ENCODE results near the gene LDB1. TPM values are rescaled to one million over a fixed set of nuclear protein-coding genes. Genes with fewer than 3 reads are reported as not detected.

The LDB1 gene
- total and polyA plus RNA-seq, 2 experiments from 2014 or later: 44.3 to 112 TPM

DNA sequence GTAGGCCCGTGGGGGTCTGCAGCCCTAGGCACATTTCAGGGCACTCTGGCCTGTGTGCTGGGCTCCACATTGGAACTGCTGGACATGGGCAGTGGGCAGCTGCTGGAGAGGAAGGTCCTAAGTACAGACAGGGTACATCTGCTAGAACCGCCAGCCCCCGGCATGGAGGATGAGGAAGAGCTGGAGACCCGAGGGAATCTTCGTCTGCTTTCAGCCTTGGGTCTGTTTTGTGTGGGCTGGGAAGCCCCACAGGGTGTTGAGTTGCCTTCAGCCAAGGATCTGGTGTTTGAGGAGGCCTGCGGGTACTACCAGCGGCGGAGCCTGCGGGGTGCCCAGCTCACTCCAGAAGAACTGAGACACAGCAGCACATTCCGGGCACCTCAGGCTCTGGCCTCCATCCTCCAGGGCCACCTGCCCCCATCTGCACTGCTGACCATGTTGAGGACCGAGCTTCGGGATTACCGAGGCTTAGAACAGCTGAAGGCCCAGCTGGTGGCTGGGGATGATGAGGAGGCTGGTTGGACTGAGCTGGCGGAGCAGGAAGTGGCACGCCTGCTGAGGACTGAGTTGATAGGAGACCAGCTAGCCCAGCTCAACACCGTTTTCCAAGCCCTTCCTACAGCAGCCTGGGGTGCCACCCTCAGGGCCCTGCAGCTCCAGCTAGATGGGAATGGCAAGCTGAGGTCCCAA, 53.6 kb downstream of the LDB1 start:
- Histone ChIP-seq H3K36me3 (no peaks in the 10 kb centered on the region), H3K27ac (peak overlapping the region; percentile 76), H3K4me1 (ENCODE audit: low read depth) (no peaks in the 10 kb centered on the region), H3K9me3 (ENCODE audit: low read depth) (no peaks in the 10 kb centered on the region), H3K4me3 (peak overlapping the region; percentile 59), H3K27me3 (peaks cover 3% of the 10 kb centered on the region)
- DNase-seq (ENCODE audit: low read depth in 1 of 2, low spot score in 1 of 2): no peak
- TF ChIP-seq, protein P1, sequence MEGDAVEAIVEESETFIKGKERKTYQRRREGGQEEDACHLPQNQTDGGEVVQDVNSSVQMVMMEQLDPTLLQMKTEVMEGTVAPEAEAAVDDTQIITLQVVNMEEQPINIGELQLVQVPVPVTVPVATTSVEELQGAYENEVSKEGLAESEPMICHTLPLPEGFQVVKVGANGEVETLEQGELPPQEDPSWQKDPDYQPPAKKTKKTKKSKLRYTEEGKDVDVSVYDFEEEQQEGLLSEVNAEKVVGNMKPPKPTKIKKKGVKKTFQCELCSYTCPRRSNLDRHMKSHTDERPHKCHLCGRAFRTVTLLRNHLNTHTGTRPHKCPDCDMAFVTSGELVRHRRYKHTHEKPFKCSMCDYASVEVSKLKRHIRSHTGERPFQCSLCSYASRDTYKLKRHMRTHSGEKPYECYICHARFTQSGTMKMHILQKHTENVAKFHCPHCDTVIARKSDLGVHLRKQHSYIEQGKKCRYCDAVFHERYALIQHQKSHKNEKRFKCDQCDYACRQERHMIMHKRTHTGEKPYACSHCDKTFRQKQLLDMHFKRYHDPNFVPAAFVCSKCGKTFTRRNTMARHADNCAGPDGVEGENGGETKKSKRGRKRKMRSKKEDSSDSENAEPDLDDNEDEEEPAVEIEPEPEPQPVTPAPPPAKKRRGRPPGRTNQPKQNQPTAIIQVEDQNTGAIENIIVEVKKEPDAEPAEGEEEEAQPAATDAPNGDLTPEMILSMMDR (IDR thresholded peaks at IDR 0.05; ENCODE audit: low read depth, low read length): no peak

DNA sequence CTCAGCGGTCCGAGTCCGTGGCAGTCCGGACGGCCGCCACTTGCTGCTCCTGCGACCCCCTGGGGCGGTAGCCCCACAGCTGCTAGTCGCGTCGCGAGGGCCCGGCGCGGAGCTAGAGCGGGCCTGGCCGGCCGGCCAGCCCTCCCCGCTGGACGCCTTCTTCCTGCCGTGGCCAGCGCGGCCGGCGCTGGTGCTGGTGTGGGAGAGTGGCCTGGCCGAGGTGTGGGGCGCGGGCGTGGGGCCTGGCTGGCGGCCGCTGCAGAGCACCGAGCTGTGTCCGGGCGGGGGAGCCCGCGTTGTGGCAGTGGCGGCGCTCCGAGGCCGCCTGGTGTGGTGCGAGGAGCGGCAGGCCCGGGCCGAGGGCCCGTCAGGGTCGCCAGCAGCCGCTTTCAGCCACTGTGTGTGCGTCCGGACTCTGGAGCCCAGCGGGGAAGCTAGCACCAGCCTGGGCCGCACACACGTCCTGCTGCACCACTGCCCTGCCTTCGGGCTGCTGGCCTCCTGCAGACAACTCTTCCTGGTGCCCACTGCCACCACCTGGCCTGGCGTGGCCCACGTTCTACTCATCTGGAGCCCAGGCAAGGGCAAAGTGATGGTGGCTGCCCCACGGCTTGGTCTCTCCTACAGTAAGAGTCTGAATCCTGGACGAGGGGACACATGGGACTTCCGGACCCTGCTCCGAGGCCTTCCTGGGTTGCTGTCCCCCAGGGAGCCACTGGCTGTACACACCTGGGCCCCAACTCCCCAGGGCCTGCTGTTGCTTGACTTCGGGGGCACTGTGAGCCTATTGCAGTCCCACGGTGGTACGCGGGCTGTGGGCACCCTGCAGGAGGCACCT, 54.4 kb downstream of the LDB1 start:
- H3K4me3 ChIP-seq: peak overlapping the region; percentile 59
- TF ChIP-seq, protein P1 (IDR thresholded peaks at IDR 0.05; ENCODE audit: low read depth, low read length): no peak
- no peaks in the 10 kb centered on the region for H3K4me1 ChIP-seq (ENCODE audit: low read depth)
- no peaks in the 10 kb centered on the region for H3K9me3 ChIP-seq (ENCODE audit: low read depth)
- peaks cover 3% of the 10 kb centered on the region for H3K27me3 ChIP-seq
- peak overlapping the region; percentile 76 for H3K27ac ChIP-seq
- peak; percentile 38 to 66 for DNase-seq (ENCODE audit: low read depth in 1 of 2, low spot score in 1 of 2)
- no peaks in the 10 kb centered on the region for H3K36me3 ChIP-seq

DNA sequence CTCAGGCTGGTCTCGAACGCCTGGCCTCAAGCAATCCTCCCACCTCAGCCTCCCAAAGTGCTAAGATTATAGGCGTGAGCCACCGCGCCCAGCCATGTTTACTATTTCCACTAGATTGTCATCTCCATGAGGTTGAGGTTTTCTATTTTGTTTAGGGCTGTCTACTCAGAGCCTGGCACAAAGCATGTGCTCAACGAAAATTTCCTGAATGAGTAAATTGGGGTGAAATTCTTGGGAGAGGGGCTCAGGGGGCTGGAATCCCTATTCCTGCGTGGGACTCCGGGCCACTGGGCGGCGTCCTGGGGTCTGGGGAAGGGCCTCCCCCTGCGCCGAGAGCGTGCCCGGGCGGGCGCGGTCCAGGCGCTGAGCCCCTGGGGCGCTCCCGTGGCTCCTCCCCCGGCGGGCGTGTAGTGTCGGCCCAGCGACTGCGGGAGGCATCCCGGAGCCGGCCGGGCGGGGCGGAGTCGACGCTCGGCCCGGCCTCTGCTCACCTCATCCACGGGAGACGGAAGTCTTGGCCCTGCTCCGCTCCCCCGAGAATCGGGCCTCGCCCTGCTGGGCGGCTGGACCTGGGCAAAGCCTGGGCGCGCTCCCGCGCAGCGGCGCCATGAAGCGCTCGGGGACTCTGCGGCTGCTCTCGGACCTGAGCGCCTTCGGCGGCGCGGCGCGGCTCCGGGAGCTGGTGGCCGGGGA, 55.2 kb downstream of the LDB1 start, which contains the start of gene HPS6:
HPS6 (plus strand) TSS at position 482 of the 693 bp plus-strand sequence; CDS start at position 608, 126 bp downstream.
- Histone ChIP-seq H3K9me3 (ENCODE audit: low read depth) (no peaks in the 10 kb centered on the region), H3K27me3 (peaks cover 3% of the 10 kb centered on the region), H3K36me3 (no peaks in the 10 kb centered on the region), H3K27ac (peak within 1 kb of the TSS; percentile 76), H3K4me1 (ENCODE audit: low read depth) (no peaks in the 10 kb centered on the region), H3K4me3 (peak within 1 kb of the TSS; percentile 59)
- TF ChIP-seq, protein P1 (IDR thresholded peaks at IDR 0.05; ENCODE audit: low read depth, low read length): peak; percentile 10
- peak; percentile 95 for DNase-seq (ENCODE audit: low read depth in 1 of 2, low spot score in 1 of 2)

DNA sequence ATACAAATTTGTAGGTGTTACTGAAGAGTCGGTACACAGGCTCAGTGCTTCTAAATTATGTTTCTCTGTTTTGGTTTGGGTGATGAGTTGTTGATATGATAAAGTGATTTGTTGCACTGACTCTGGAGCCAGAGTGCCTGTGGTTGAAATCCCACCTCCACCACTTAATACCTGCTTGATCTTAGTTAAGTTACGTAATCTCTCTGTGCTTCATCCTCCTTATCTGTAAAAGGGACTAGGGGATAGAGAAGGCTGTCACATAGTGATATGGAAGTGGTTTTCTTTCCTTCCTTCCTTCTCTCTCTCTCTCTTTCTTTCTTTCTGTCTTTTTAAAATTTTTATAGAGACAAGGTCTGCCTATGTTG, 55.7 kb downstream of the LDB1 start:
- Histone ChIP-seq H3K27me3 (peaks cover 3% of the 10 kb centered on the region), H3K9me3 (ENCODE audit: low read depth) (no peaks in the 10 kb centered on the region), H3K4me1 (ENCODE audit: low read depth) (no peaks in the 10 kb centered on the region), H3K4me3 (no peak overlapping the region), H3K27ac (no peak overlapping the region), H3K36me3 (no peaks in the 10 kb centered on the region)
- no peak for DNase-seq (ENCODE audit: low read depth in 1 of 2, low spot score in 1 of 2)
- TF ChIP-seq, protein P1 (IDR thresholded peaks at IDR 0.05; ENCODE audit: low read depth, low read length): no peak

DNA sequence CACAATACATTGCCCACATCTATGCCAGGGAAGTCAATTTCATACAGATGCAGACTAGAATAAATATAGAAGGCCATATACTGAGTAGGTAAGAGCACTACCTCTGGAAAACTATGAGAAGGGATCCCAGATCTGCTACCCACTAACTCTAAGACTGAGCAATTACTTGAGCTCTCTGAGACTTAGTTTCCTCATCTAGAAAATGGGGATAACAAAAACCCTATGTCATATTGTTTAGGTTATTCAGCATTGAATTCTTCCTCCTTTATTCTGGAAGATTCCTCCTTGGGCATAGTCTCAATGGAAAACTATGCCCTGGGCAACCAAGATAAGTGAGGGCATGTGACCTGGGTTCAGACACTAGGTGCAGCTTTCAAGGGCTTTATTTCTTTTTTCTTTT, 60.2 kb downstream of the LDB1 start:
- no peak for DNase-seq (ENCODE audit: low read depth in 1 of 2, low spot score in 1 of 2)
- Histone ChIP-seq H3K4me3 (no peak overlapping the region), H3K4me1 (ENCODE audit: low read depth) (no peaks in the 10 kb centered on the region), H3K27me3 (peaks cover 3% of the 10 kb centered on the region), H3K36me3 (no peaks in the 10 kb centered on the region), H3K9me3 (ENCODE audit: low read depth) (no peaks in the 10 kb centered on the region), H3K27ac (no peak overlapping the region)
- TF ChIP-seq, protein P1 (IDR thresholded peaks at IDR 0.05; ENCODE audit: low read depth, low read length): no peak

Measured in cardiac muscle cell (in vitro differentiated cells and primary cell).